ENCODE data around the gene MYH7. TPM values are rescaled to one million over a fixed set of nuclear protein-coding genes. Genes with fewer than 3 reads are reported as not detected.
A peak's percentile ranks its signal among the peaks of the same experiment; 100 is the strongest.
"Not testable (repeated sequence)": the region's sequence is repeated elsewhere in the genome, so short reads cannot be mapped to it uniquely, and the experiment has no call there.

The MYH7 gene
- total RNA-seq, 1 experiment from 2014 or later: not detected

- DNase-seq (ENCODE audit: low read depth): no peak
These were observed 28.6 kb downstream of the MYH7 start for GRCh38 chr14:23406725-23407355.

GRCh38 chr14:23406244-23406643 is 29.2 kb downstream of the MYH7 start:
- peak; percentile 36 for DNase-seq (ENCODE audit: low read depth)

GRCh38 chr14:23405516-23406025 is 29.9 kb downstream of the MYH7 start:
- DNase-seq (ENCODE audit: low read depth): no peak

- DNase-seq (ENCODE audit: low read depth): no peak
These were observed 30.4 kb downstream of the MYH7 start for GRCh38 chr14:23405096-23405495.

GRCh38 chr14:23404331-23404900 is 31.0 kb downstream of the MYH7 start:
- DNase-seq (ENCODE audit: low read depth): no peak

- no peak for DNase-seq (ENCODE audit: low read depth)
These were observed 31.6 kb downstream of the MYH7 start for GRCh38 chr14:23403908-23404307.

GRCh38 chr14:23403139-23403438 is 32.4 kb downstream of the MYH7 start:
- no peak for DNase-seq (ENCODE audit: low read depth)

- peak; percentile 2 for DNase-seq (ENCODE audit: low read depth)
These were observed 32.9 kb downstream of the MYH7 start for GRCh38 chr14:23402296-23403138.

GRCh38 chr14:23401291-23401690 is 34.2 kb downstream of the MYH7 start:
- no peak for DNase-seq (ENCODE audit: low read depth)

GRCh38 chr14:23400496-23401149 is 34.8 kb downstream of the MYH7 start:
- DNase-seq (ENCODE audit: low read depth): not testable (repeated sequence)

GRCh38 chr14:23399591-23399990 is 35.9 kb downstream of the MYH7 start:
- DNase-seq (ENCODE audit: low read depth): no peak

- no peak for DNase-seq (ENCODE audit: low read depth)
These were observed 36.3 kb downstream of the MYH7 start for GRCh38 chr14:23399136-23399535.

- no peak for DNase-seq (ENCODE audit: low read depth)
These were observed 37.1 kb downstream of the MYH7 start for GRCh38 chr14:23398348-23398747.

- no peak for DNase-seq (ENCODE audit: low read depth)
These were observed 38.6 kb downstream of the MYH7 start for GRCh38 chr14:23396781-23397407.

GRCh38 chr14:23396126-23396525 is 39.3 kb downstream of the MYH7 start:
- no peak for DNase-seq (ENCODE audit: low read depth)

GRCh38 chr14:23392613-23393012 is 42.8 kb downstream of the MYH7 start:
- no peak for DNase-seq (ENCODE audit: low read depth)

- not testable (repeated sequence) for DNase-seq (ENCODE audit: low read depth)
These were observed 45.6 kb downstream of the MYH7 start for GRCh38 chr14:23389871-23390270.

- no peak for DNase-seq (ENCODE audit: low read depth)
These were observed 46.1 kb downstream of the MYH7 start for GRCh38 chr14:23389396-23389795.

GRCh38 chr14:23388996-23389395 is 46.5 kb downstream of the MYH7 start:
- no peak for DNase-seq (ENCODE audit: low read depth)

- DNase-seq (ENCODE audit: low read depth): no peak
These were observed 47.3 kb downstream of the MYH7 start for GRCh38 chr14:23387916-23388882.

- no peak for DNase-seq (ENCODE audit: low read depth)
These were observed 48.5 kb downstream of the MYH7 start for GRCh38 chr14:23386999-23387398.
